HG03565 (cell line): ENCODE results near the gene KIF26A.

Experiments used
- ATAC-seq: cut with Tn5 transposase; IDR thresholded peaks from one replicate; pipeline ENCODE4 v1.9.1; 2021; ENCODE audit warnings: mild to moderate bottlenecking, moderate library complexity; ENCODE audit not compliant: unreplicated experiment

Gene KIF26A

GRCh38 chr14:104112113-104112505 lies 26.3 kb upstream of the KIF26A start:
- ATAC-seq = no peak

DNA sequence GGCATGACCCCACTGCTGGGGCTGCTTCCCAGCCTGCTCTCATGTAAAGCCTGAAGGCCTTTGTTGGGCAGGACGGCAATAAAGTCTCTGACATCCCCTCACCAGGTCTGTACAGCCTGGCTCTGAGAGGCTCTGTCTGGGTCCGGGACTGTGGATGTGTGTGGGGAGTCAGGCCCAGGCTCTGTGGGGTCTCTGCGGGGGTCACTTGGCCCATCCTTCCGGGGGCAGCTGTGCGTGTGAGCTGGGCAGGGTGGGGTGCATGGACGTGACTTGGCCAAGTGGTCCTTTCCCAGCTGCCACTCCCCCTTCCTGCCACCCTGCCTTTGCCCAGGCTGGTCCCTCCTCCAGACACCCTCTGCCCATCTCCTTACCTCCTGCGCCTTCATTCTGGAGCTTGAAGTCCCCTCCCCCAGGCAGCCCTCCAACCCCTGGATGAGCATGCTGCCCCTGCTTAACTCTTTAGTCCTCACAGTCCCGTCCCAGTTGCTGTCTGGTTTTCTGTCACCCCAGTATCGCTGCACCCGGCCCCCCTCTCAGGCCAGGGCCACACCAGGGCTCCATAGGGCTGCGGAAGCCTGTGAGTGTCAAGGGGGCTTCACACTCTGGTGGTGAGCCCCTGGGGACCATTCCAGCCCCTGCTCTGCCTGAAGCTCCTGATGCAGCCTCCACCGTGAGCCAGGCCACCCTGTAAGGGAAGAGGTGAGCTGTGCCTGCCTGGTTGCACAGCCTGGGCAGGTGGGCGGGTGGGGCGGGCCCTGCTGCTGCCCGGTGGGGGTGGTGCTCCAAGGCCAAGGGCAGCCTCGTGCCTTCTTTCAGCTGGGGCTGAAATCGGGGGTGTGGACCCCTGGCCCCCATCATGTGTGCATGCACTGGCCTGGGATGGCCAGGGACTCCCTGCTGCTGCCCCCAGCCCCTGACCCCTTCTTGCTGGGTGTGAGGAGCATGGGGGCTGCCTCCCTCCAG lies 25.5 kb upstream of the KIF26A start:
- no peak for ATAC-seq

DNA sequence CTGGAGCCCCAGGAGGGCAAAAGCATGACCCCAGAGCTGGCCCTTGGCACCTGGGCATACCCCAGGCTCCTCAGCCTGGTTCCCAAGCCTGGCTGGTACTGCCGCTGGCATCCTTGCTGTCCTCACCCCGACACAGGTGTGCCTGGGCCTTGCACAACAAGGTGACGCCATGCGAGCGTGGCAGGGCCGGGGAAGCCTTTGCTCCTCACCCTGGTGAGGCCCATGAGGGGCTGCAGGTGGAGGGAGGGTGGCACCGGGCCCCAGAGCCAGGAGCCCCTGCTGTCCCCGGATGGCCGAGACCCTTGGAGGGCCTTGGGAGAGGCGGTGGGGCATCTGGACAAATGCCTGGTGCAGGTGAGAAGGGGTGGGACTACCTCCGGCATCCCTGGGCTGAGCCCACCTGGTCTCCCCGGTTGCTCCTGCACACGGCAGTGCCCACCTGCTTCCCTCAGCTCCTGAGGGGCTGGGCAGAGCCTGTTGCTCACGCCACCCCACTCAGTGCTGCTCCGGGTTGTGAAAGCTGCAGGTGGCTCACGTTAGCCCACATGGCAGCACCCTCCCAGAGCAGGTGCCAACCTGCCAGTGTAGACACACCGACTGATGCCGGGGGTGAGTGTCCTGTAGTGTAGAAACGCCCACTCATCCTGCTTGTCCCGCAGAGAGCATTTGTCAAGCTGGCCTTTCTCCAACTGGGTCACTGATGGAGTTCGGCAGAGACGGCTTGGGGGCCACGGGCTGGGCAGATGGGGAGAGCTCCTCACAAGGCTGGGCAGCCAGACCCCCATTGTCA lies 24.6 kb upstream of the KIF26A start:
- ATAC-seq = no peak

GRCh38 chr14:104114421-104115130 lies 23.8 kb upstream of the KIF26A start:
- no peak for ATAC-seq

GRCh38 chr14:104115131-104115600 lies 23.2 kb upstream of the KIF26A start:
- ATAC-seq = no peak

DNA sequence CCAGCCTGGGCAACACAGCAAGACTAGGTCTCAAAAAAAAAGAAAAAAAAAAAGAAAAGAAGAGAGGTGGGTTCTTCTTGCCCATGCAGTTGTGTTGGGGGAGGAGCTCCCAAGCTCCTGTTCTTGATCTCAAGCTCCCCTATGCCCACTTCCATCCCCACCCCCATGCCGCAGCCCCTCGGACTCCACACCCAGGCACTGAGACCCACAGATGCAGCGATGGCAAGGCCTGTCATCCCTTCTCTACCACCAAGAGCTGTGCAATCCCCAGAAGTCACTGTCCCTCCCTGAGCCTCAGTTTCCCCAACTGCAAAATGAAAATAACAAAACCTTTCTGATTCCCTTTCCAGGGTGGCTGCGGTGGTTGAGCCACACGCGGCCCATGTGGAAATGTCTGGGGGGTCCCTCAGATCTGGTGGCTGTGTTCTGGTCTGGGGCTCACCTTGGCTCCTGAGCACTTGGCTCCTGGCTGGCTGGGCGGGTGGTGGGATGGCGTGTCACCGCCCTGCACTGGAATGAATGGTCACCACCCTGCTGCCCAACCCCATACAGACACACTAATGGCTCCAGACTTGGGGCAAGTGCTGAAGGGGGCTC lies 22.6 kb upstream of the KIF26A start:
- ATAC-seq = no peak

DNA sequence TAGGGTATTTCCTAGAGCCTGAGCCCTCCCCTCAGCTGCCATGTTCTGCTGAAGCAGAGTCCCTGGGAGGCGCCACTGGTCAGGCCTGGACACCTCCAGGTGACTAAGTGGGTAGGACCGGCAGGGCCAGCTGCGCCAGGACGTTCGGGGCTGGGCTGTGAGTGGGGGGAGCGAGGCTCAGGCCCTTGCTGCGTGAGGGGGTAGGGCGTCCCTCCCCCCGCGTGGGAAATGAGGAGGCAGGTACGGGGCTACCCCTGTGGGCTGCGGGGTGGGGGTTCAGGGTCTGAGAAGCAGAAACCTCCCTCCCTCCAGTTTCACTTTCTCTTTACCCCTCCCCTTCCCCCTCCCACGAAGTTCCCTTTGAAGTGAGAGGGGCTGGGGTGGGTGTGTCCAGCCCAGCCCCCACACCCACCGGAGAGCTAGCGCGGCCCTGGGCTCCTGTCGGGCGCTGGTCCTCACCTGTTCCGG lies 22.1 kb upstream of the KIF26A start:
- ATAC-seq = no peak

- no peak for ATAC-seq
Observed at GRCh38 chr14:104116756-104117340, 21.5 kb upstream of the KIF26A start.

DNA sequence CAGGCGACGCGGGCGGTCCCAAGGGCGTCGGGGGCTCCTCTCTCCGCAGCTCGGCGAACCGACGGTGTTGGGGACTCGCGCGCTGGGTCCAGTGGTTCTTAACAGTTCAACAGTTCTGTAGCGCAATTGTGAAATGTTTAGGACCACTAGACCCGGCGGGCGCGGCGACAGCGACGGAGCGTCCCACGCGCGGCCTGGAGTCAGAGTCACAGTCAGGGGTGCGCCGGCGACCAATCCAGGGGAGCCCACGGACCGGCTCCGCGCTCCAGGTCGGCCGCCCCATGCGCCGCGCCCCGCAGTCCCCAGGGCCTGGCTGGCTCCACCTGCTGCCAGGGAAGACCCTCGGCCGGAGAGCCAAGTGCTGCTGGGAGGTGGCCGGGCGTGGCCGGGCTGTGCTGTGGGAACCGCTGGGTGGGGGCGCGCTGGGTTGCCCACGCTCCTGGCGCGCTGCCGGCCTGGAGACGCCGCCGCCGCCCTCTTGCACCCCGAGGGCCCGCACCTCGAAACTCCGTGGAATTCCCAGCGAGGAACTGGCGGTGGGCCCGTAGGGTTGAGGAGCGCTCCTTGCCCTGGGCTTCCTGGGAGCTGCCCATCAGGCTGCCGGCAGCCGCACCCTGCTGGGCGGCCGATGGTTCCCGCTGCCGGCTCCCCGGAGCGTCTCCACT lies 20.9 kb upstream of the KIF26A start:
- no peak for ATAC-seq

GRCh38 chr14:104118006-104118844 lies 20.2 kb upstream of the KIF26A start:
- ATAC-seq = no peak

- no peak for ATAC-seq
Observed at GRCh38 chr14:104119119-104119487, 19.3 kb upstream of the KIF26A start.

DNA sequence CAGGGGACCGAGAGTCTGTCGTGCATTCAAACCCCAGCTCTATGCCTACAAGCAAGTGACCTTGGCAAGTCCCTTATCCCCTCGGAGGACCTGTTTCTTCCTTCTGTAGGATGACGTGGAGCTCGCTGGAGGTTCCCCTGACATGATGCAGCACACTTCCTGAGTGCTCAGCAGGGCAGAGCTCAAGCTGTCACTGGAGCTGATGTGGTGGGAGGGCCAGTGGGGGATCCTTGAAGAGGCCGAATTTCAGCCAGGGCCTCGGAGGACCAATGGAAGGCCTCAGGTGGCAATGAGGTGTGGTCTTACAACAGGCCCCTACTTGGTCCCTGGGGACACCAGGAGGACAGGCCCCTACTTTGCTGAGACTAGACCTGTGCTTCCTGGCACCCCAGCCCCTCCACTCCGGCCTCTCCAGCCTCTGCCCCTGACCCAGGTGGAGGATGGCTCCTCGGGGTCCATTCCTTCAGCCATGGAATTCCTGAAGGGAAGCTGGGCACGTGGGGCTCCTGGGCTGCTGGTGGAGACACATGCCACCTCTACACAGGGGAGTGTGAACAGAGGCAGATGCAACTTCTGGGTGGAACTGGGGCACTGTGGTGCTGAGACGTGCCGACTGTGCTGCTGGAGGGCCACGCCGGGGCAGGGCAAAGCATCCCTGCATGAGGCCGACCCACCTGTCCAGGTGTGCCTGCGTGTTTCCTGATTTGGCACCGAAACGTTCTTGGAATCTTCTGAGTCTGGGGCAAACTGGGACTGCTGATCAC lies 18.7 kb upstream of the KIF26A start:
- no peak for ATAC-seq

- no peak for ATAC-seq
Observed at GRCh38 chr14:104120281-104120741, 18.1 kb upstream of the KIF26A start.

- ATAC-seq = no peak
Observed at GRCh38 chr14:104121142-104121541, 17.2 kb upstream of the KIF26A start.

DNA sequence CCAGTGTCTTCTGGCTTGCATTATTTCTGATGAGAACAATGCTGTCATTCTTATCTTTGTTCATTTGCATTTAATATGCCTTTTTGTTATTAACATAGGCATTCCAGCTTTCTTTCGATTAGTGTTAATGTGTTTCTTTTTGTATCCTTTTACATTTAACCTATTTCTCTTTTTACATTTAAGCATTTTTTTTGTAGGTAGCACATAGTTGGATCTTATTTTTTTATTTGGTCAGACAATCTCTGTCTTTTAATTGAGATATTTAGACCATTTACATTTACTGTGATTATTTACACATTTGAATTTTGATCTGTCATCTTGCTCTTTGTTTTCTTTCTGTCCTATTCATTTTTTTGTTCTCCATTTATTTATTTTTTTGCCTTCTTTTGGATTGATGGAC lies 14.5 kb upstream of the KIF26A start:
- ATAC-seq = no peak

- ATAC-seq = no peak
Observed at GRCh38 chr14:104125011-104125410, 13.4 kb upstream of the KIF26A start.

DNA sequence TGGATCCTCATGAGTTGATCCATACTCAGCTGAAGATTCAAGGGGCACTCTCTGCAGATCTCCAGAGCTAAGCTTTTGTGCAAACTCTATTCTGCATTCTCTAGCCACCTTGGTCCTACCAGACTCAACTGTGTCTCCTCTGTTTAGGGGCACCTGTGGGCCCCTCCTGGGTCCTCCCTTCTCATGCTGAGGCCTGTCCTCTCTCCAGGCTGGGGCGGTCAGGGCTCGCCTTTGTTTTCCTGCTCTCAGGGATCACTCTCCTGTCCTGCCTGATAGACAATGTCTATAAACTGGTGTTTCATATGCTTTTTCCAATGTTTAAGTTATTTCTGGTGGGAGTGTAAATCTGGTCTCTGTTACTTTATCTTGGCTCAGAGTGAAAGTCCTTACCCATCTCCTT lies 11.6 kb upstream of the KIF26A start:
- no peak for ATAC-seq

DNA sequence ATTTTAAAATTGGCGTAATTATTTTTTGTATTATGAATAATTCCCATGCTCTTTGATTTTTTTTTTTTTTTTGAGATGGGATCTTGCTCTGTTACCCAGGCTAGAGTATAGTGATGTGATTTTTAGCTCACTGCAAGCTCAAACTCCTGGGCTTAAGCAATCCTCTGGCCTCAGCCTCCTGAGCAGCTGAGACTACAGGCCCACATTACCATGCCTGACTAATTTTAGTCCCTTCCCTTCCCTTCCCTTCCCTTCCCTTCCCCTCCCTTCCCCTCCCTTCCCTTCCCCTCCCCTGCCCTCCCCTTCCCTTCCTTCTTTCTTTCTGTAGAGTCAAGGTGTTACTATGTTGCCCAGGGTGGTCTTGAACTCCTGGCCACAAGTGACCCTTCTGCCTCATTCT lies 9.4 kb upstream of the KIF26A start:
- no peak for ATAC-seq
